HG02970 (cell line): Measurements from ENCODE around the gene CEACAM1.
"Not testable (repeated sequence)": the region's sequence is repeated elsewhere in the genome, so short reads cannot be mapped to it uniquely, and the experiment has no call there.

Source experiments
- ATAC-seq: cut with Tn5 transposase; IDR thresholded peaks from one replicate; pipeline ENCODE4 v1.9.1; 2021; ENCODE audit warnings: mild to moderate bottlenecking, moderate library complexity, moderate number of reproducible peaks; ENCODE audit not compliant: unreplicated experiment, low FRiP score

The CEACAM1 gene

DNA sequence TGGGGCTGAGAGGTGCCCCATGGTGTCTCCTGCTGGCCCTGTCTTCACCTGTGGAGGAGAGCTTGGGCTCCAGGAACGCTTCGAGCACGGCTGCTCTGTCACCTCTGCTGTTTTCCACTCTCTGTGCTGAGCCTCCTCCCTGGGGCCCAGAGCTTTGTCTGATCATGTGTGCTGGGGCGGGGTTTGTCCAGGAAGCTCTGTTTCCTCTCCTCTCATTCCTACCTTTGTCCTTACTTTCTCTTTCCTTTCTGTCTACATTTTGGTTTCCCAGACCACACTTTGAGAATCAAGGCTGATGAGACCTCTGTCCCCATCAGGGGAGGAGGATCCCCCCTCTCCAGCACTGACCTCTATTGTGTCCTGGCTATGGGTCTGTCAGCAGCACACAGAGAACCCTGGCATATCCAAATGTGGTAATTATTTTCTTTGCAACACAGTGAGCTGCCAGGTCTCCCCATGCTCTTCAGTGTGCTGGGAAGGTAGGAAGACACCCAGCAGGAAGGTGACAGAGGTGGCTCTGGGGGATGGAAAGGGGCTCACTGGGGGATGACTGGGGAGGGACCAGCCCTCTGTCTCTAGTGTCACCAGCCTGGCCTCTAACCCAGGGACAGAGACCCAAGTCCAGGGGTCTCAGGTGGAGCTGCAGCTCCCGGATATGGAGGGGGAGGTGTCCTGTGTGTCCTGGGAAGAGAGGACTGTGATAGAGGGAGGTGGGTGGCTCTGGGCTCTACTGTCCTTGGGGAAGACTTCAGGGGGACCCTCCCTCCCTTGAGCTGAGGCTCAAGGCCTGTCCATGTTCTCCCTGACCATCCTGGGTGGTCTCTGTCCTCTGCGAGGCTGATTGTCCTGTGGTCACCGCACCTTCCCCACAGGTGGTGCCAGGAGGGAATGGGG lies at the start of gene CEACAM1:
CEACAM1 (minus strand) TSS at position 128 of the 894 bp plus-strand sequence; CDS start at position 21, 107 bp downstream.
- no peak for ATAC-seq

DNA sequence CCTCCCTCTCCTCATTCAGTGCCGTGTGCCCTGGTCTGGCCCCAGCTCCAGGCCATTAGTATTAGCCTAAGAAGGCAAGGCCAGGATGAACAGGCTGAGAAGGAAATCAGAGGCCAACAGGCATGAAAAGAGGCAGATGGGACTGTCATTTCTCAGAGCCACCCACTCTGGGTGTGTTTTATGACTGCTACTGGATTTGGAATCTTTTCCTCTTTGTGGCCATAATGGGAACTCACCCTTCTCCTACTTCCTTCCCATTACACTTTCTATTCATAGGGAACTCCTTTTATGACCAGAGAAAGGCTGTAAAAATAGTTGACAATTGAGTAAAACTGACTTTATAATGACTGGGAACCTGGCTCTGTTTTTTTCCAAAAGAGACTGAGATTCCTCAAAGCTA lies 48.7 kb upstream of the CEACAM1 start:
- no peak for ATAC-seq

DNA sequence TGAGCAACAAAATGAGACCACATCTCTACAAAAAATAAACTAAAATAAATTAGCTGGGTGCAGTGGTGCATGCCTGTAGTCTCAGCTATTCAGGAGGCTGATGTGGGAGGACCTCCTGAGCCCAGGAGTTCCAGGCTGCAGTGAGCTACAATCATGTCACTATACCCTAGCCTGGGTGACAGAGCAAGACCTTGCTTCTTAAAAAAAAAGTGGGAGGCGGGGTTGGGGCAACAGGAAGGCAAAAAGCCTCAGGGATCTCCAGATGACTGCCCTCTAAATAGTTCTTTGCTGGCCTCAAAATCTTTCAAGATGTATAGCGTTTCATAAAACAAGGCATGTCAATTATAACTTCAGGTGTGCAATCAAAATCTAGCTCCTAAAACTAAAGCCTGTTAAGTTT lies 48.0 kb upstream of the CEACAM1 start:
- no peak for ATAC-seq

DNA sequence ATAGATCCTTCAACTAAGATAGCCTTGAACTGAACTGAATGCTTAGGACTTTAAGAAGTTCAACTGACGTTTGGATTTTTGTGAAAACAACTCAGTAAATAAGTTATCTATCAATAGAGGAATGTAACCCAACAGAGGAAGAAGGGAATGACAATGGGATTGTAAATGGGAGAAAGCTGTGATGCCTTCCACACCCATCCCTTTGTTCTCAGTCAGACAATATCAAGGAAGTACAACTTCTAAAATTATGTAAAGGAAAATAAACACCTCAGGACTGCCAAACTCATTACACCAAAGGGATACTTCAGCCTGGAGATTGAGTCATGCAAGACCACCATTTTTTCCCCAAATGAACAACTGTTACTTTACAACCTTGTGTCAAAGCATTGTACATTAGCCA lies 45.4 kb upstream of the CEACAM1 start:
- ATAC-seq, result no peak

DNA sequence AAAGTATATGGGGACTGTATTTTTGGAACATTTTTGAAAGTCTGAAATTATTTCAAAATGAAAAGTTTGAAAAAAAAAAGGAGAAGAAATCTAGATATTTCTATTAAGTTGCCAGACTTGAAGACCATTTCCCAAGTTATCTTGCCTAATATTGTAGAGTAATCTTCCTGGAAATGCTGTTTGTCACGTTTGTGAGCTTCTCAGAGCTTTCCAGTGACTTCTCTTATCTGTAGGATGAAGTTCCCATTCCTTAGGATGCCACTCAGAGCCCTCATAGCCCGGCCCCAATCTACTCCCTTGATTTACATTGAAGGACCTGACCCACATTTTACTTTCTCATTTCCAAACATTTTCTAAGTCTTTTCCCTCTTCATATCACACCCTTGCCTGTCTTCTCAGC lies 42.8 kb upstream of the CEACAM1 start:
- ATAC-seq, result no peak

DNA sequence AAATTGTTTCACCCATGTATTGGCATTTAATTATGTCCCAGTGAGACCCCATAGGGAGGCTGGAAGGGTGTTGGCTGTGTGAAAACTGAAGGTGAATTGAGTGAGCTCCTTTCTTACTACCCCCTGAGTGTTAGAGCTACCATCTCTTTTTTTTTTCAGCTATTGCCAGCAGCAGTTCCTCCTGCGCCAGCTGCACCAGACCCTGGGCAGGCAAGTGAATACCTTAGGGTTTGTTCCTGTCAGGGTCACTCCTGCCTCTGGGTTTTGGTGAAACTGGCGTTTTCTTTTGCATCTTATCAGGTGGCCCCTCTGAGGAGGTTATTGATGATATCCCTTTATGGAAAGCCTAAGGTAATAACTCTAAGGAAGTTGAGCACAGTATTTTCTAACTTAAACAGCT lies 40.9 kb upstream of the CEACAM1 start:
- no peak for ATAC-seq

DNA sequence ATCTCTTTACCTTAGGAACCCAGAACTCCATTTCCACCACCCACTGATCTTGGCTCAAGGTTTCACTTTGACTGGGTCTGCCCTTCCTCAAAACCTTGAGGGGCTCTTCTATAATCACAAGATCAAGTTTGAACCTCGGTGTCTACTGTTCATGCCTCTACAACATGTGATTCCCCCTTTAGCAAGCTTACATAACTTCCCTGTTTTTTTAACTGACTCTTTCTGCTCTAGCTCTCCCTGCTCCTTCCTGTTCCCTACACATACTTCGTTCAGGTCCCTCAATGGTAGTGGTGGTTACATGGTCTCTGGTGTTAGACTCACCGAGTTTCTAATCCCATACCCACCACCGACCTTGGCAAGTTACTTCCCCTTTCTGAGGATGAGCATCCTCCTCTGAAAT lies 39.7 kb upstream of the CEACAM1 start:
- no peak for ATAC-seq

DNA sequence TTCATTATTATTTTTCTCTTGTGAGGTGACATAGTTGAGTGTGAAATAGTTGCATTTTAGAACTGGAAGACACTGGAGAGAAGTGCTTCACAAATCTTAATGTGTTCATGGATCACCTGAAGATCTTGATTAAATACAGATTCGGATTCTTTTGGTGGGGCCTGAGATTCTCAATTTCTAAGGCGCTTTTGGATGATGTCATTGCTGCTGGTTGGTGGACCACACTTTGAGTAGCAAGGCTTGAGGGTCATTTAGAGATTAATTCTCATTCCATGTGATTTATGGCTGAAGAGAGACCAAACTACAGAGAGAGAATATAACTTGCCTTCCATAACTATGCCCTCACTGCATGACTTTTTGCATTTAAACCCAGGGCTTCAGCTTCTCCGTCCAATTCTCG lies 39.3 kb upstream of the CEACAM1 start:
- no peak for ATAC-seq

DNA sequence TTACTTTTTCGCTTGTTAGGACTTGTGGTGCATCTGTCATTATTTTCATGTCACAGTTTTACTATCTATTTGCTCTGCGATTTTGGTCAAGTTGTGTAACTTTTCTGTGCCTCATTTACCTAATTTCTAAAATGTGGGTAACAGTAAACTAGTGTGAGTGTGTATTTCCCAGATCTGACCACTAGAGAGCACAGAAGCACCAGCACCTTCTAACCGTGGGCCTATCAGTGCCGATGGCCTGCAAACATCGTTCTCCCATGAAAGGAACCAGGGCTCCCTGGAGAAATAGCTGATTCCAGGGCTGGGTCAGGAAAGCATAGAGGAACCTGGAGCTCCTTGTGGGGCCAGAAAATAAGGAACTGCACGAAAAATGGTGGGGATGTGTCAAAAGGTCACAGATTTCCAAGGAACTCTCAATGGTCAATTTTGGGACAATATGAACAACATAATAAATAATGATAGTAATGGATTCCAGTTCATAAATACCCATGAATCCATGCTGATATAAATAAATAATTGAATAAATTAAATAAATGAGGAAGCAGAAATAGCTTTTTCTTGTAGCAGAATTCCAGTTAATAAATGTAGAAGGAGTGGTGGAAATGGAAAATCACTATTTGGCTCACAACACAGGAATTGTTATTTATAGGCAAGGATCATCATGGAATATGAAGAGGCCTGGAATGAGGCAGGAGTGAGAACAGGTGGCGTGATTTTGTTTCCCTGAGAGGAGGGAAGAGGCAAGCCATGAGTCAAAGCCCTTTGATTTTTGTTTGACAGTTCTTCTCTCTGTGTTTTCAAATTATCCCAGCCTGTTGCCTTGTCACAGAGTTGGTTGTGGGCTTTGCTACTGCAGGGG lies 35.3 kb upstream of the CEACAM1 start:
- ATAC-seq, result no peak

DNA sequence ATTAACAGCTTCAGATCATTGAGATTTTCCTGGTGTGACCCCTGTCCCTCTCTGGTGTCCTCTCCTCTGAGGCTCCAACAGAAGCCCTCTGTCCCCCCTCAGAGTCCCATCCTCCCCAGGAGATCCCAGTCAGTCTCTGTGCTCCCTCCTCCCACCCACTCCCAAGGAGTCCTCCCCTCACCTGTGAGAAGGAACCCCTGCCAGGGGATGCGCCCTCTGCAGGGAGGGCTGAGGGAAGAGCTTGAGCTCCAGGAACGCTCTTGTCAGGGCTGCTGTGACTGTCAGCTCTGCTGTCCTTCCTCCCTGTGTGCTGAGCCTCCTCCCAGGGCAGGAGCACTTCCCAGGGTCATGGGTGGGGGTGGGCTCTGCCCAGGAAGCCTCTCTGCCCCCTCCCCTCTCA lies 33.2 kb upstream of the CEACAM1 start:
- ATAC-seq, result no peak

DNA sequence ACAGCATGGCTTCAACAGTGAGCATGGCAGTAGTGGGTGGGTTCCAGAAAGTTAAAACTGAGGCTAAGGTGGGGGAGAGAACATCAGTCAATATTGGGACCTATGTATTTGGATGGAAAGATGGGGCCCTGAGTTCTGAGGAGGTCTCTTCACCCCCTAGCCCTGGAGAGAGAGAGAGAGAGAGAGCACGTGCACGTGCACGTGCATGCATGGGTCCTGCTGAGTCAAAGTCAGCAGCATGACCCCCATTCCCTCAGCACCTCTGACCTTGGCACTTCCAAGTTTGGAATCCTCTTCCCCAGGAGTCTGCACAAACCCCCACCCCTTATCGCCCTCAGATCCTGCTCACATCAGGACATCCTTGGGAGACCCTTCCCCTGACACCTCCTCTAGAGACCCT lies 32.5 kb upstream of the CEACAM1 start:
- ATAC-seq, result no peak

DNA sequence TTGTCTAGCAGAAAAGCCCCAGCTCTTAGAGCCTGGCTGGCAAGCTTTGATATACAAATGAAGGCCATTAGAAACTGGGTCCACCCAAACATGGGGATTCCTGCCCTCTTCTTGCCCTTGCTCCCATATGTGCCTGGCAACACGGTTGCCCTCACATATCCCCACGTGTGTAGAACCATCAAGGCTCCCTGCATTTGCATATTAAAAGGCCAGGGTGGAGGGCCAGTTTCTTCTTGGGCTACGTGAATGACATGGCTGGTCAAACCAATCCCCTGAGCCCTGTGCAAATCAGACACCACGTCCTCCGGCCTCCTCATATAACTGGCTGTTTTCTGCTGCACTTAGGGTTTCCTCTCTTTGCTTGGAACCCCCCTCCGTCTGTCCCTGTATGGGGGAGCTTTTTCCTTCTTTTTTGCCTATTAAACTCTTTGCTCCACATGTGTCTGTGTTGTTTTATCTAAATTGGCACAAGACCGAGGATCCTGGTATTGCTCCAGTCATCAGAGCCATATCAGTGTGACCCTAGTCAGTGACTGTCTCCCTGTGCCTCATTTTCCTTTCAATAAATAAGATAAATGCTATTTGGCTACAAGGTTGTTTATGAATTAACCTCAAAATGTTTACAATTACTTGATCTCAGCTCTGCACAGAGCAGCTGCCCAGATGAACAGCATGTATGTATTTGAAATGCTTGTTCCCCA lies 30.3 kb upstream of the CEACAM1 start:
- ATAC-seq, result no peak

DNA sequence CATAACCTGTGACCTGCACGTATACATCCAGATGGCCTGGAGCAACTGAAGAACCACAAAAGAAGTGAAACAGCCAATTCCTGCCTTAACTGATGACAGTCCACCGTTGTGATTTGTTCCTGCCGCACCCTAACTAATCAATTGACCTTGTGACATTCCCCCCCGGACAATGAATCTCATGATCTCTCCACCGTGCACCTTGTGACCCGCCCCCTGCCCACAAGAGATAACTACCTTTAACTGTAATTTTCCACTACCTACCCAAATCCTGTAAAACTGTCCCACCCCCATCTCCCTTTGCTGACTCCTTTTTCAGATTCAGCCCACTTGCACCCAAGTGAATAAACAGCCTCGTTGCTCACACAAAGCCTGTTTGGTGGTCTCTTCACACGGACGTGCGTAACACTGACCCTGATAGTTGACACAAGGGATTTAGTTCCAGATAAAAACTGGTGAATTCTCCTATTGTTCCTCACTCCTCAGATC lies 29.1 kb upstream of the CEACAM1 start:
- not testable (repeated sequence) for ATAC-seq

DNA sequence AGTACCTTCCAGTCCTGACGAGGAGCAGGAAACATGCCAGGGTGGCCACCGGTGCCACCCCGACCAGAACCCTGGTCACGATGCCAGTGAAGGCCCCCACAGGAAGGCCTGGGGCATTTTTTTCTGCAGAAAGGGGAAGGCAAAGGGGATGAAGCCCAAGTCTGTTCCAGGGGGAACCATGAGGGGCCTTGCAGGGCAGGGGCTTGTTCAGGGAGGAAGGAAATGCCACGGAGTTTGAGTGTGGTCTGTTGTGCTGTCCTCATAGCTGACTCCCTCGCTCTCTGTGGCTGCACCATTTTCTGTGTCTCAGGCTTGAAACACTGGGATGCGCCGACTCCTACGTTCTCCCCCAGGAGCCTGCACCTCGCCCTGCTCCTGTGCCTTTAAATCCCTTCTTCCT lies 27.5 kb upstream of the CEACAM1 start:
- no peak for ATAC-seq

DNA sequence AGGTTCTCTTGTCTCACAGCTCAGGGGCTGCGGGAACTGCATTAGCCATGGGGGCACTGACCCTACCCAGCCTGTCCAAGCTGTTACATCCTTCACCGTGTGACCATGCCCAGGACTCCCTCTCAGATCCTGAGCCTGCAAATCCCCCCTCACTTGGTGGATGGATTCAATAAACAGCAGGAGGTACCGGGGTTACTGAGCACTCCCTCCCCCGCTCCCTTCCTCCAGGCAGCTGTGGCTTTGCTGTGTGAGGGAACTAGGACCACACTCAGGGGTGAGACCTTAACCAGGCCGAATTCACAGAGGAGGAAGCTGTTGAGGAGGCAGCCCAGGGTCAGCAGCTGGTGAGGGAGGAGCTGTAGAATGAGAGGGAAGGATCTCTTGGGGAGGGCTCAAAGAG lies 27.0 kb upstream of the CEACAM1 start:
- no peak for ATAC-seq

DNA sequence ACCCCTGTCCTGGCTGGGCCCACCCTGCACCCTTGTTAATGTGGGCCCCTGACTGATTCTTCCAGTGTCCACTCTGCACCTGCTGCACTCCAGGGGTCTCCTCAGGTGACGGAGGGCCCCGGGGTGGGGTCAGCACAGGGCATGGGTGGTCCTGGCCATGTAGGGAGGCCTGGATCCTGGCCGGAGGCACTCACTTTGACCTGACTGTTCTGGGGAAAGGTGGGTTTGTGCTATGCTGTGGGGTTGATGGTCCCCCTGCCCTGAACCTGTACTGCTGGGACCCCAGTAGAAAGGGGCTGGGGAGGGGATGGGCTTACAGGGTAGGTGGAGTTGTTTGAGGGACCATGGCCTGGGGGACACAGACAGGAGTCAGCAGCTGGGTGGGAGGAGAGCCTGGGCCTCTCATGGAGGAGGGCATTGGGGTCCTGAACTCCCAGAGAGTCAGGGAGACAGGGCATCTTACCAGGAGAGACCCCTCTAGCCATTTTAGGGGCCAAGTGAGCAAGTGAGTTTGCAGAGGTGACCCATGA lies 25.8 kb upstream of the CEACAM1 start:
- no peak for ATAC-seq

DNA sequence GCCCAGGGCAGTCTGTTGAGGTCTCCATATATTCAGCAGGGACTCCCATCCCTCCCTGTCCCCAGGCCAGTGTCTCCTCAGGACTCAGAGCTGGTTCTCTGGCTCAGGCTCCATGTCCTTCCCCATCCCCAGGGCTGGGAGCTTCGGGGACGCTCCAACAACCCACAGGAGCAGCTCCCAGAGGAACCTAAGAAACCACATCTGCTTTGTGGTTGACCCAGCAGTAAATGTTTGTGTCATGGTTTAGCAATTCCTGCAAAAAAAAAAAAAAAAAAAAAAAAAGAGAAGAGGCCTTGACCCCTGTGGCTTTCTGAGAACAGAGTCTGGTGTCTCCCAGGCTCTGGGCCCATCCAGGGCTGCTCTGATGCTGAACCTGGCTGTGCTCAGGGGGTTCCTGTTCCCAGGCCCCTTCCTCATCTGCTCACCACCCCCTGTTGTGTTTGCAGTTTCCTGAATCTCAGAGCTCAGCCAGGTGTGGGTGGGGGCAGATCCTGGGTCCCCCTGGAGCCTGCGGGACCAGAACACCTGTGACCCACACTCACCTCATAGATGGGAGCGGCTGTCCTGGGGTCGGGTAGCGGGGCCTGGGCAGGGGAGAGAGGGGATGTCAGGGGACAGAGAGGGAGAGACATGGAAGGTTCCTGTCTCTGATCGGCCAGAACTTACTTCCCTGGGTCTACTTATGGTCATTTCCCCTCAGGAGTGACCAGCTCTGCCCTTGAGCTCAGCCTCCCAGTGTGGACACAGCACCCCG lies 25.2 kb upstream of the CEACAM1 start:
- no peak for ATAC-seq

DNA sequence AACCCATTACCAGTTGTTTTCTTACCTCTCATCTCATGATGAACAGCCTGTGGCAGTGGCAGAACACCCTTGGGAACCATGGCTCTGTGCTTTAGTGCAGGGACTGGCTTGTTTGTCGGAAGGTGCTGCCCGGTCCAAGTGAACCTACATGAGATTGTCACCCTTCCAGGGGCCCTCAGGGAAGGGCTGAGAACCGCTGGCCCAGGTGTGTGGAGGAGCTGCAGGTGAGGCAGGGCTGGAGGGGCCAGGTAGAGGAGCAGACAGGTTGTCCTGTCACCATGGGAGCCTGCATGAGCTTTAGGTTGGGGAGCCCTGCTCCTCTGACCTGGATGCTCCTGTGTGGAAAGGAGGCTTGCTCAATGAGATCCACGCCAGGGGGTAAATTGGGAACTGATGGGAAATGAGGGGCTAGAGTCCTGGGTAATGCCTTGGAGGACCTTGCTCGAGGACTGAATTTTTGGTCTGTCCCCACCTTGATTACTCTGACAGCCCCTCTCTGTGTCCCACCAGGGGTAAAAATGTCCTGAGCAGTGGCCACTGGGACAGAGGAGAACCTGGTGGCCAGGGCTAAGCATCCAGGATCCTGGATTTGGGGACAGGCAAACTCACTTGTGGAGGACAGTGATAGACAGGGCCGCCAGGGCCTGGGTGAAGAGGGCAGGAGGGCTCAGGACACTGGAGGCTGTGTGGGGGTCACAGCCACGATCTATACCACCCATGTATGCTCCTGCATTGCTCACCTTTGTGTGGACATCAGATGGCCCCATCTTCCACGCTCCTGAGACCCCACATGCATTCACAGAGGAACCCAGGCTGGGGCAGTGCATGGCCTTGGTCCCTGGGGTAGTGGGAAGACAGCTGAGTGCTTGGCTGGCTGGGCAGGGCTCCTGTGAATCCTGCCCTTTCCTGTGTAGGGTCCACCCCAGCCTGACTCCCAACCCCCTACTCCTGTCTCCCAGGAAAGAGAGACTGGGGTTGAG lies 24.1 kb upstream of the CEACAM1 start:
- ATAC-seq, result no peak

DNA sequence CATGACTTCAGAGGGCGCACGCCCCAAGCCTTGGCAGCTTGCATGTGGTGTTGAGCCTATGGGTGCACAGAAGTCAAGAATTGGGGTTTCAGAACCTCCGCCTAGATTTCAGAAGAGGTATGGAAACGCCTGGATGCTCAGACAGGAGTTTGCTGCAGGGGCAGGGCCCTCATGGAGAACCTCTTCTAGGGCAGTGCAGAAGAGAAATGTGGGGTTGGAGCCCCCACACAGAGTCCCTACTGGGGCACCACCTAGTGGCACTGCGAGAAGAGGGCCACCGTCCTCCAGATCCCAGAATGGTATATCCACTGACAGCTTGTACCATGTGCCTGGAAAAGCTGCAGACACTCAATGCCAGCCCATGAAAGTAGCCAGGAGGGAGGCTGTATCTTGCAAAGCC lies 22.2 kb upstream of the CEACAM1 start:
- not testable (repeated sequence) for ATAC-seq
